DND-41 (cell line): Measurements from ENCODE around the gene SLC9A7.

Experiments
- EZH2 ChIP-seq: IDR thresholded peaks from 3 replicates; pipeline ENCODE4 v1.6.1; 2012; ENCODE audit warnings: borderline replicate concordance, low read depth, mild to moderate bottlenecking, moderate library complexity, low read length, inconsistent platforms; ENCODE audit not compliant: severe bottlenecking
- TF ChIP-seq, protein P1 (sequence below): IDR thresholded peaks from 2 replicates; pipeline ENCODE4 v1.5.1; 2012; ENCODE audit warnings: borderline replicate concordance, low read length, moderate library complexity, mild to moderate bottlenecking; ENCODE audit not compliant: poor library complexity, severe bottlenecking; ENCODE audit errors: extremely low read depth

GRCh38 chrX:46584736-46585135 lies 174.2 kb downstream of the SLC9A7 start:
- TF ChIP-seq, protein P1, sequence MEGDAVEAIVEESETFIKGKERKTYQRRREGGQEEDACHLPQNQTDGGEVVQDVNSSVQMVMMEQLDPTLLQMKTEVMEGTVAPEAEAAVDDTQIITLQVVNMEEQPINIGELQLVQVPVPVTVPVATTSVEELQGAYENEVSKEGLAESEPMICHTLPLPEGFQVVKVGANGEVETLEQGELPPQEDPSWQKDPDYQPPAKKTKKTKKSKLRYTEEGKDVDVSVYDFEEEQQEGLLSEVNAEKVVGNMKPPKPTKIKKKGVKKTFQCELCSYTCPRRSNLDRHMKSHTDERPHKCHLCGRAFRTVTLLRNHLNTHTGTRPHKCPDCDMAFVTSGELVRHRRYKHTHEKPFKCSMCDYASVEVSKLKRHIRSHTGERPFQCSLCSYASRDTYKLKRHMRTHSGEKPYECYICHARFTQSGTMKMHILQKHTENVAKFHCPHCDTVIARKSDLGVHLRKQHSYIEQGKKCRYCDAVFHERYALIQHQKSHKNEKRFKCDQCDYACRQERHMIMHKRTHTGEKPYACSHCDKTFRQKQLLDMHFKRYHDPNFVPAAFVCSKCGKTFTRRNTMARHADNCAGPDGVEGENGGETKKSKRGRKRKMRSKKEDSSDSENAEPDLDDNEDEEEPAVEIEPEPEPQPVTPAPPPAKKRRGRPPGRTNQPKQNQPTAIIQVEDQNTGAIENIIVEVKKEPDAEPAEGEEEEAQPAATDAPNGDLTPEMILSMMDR, result no peak
- no peak for TF ChIP-seq EZH2
